Suprapubic skin (tissue), 3 donors: ENCODE results near the gene GNPTAB.

Experiments used
- POLR2AphosphoS5 ChIP-seq, 3 donors: sonication (generic); formaldehyde crosslinking; IDR thresholded peaks; one replicate each; pipeline ENCODE4 v1.6.1; 2017; ENCODE audit warnings: antibody characterized with exemption in 3 of 3
- TF ChIP-seq, protein P1 (sequence below), 2 donors: fragments of 200-600 bp in 1 of 2; fragments of 450-650 bp in 1 of 2; sonication (generic) in 1 of 2; IDR thresholded peaks; one replicate each; pipeline ENCODE4 v1.5.1; 2016 to 2019; ENCODE audit warnings: antibody characterized with exemption in 2 of 2, mild to moderate bottlenecking in 1 of 2, moderate library complexity in 1 of 2

DNA sequence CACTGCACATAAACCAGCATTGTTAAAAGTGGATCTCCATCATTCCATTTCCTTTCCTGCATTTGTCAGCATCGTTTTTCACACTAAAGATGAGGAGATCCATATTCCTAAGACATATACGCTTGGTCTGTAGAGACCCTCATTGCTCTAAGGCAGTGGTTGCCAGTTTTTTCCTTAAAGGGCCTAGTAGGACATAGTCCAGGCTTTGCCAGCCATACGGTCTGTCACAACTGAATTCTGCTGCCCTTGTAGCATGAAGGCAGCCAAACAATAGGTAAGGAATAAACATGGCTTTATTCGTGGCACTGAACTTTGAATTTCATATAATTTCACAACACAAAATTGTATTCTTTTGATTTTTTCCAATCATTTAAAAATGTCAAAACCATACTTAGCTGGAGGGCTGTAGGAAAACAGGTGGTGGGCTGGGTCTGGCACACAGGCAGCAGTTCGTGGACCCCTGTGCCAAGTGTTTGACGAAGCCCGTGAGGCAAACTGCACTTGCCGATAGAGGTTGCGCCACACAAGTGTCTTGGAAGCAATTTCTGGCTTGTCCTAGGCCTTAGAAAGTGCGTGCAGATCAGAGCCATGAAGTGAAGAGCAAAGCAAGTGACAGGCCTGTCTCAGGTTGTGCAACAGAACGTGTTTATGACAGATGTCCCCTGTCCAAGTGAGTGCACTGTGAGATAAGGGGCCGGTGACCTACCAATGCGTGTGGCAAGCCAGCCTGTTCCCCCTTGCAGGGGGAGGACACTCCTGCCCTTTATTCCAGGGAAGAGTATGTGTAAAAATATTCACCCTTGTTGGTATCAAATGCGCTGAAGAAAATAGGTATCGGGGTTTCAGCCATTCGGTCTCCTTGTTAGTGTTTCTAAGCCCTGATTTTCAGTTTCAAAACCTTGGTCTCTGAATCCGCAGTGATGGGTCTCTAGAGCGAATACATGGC lies 134.2 kb downstream of the GNPTAB start:
- peak in 1 of 3 donors; percentile 58 for TF ChIP-seq POLR2AphosphoS5 (IDR thresholded peaks at IDR 0.05)
- TF ChIP-seq, protein P1, sequence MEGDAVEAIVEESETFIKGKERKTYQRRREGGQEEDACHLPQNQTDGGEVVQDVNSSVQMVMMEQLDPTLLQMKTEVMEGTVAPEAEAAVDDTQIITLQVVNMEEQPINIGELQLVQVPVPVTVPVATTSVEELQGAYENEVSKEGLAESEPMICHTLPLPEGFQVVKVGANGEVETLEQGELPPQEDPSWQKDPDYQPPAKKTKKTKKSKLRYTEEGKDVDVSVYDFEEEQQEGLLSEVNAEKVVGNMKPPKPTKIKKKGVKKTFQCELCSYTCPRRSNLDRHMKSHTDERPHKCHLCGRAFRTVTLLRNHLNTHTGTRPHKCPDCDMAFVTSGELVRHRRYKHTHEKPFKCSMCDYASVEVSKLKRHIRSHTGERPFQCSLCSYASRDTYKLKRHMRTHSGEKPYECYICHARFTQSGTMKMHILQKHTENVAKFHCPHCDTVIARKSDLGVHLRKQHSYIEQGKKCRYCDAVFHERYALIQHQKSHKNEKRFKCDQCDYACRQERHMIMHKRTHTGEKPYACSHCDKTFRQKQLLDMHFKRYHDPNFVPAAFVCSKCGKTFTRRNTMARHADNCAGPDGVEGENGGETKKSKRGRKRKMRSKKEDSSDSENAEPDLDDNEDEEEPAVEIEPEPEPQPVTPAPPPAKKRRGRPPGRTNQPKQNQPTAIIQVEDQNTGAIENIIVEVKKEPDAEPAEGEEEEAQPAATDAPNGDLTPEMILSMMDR (IDR thresholded peaks at IDR 0.05), result no peak
